Glomerular endothelial cell (primary cell): Measurements from ENCODE around the gene CACNA1C. TPM values are rescaled to one million over a fixed set of nuclear protein-coding genes. Genes with fewer than 3 reads are reported as not detected.

ENCODE experiments used
- DNase-seq: peaks from one replicate; pipeline ENCODE4 v3.0.0-alpha.2; 2011; ENCODE audit warnings: low read depth, low spot score; ENCODE audit errors: extremely low read depth
- total RNA-seq: library from RNA; depleted of rRNA; stranded (reverse); fragments of >200 nt; gene quantifications from 2 replicates; pipeline ENCODE4 v1.2.3, GENCODE V29; 2015

The CACNA1C gene
- total RNA-seq, 1 donor from 2014 or later: 0.47 TPM

GRCh38 chr12:2586156-2587038 lies 533.6 kb downstream of the CACNA1C start:
- DNase-seq: no peak

- no peak for DNase-seq
These were observed 535.6 kb downstream of the CACNA1C start for GRCh38 chr12:2588345-2588744.

GRCh38 chr12:2589381-2589780 lies 536.6 kb downstream of the CACNA1C start:
- DNase-seq: no peak

GRCh38 chr12:2593045-2593444 lies 540.3 kb downstream of the CACNA1C start:
- DNase-seq: no peak

GRCh38 chr12:2596441-2596840 lies 543.7 kb downstream of the CACNA1C start:
- DNase-seq: no peak

DNA sequence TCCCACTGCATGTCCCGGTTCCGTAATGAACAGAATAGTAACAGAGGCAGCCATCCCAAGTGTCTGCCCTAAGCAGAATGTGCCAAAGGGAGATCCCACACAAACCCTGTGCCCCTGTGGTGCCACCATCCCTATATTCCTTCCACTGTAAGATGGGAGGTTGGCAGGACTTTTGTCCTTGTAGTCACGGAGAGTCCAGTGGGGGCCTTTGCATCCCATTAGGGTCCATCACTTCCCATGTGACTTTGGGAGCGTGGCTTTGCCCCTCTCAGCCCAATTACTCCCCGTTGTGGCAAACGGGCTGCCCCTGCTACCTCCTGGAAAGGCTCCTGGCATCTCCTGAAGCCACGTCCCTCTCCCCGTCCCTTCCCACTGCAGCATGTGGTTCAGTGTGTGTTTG lies 552.5 kb downstream of the CACNA1C start:
- DNase-seq: no peak

GRCh38 chr12:2606186-2606910 lies 553.6 kb downstream of the CACNA1C start:
- no peak for DNase-seq

- DNase-seq: no peak
These were observed 555.3 kb downstream of the CACNA1C start for GRCh38 chr12:2607881-2608607.

GRCh38 chr12:2608608-2608945 lies 555.8 kb downstream of the CACNA1C start:
- DNase-seq: no peak

DNA sequence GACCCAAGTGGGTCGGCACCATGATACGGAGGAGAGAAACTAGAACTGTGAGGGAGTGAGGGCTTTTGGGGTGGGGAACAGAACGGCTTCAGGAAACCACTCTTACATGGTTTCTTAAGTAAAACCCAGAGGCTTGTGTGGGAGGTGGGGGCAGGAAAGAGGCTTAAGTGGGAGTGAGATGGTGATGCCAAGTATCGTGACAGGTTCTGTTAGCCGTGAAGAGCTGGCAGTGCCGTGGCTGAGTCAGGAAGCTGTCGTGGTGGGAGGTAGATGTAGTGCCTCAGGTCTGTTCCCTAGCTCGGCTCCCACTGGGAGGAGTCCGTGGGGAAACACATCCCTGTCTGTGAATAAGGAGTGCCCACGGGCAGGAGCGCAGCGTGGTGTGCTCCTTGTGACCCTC lies 556.2 kb downstream of the CACNA1C start:
- DNase-seq: no peak

DNA sequence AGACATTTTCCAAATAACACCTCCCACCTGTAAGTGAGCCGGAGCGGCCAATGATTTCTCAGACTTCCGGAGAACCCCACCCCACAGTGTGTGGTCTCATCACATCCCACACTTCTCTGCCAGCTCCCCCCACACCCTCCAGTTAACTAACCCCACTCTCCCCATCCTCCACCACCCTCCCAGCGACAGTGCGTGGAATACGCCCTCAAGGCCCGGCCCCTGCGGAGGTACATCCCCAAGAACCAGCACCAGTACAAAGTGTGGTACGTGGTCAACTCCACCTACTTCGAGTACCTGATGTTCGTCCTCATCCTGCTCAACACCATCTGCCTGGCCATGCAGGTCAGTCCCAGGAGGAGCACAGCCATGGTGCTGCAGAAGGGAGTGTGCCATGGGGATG lies 557.6 kb downstream of the CACNA1C start:
- no peak for DNase-seq

GRCh38 chr12:2613326-2614073 lies 560.7 kb downstream of the CACNA1C start:
- DNase-seq: peak; percentile 5

DNA sequence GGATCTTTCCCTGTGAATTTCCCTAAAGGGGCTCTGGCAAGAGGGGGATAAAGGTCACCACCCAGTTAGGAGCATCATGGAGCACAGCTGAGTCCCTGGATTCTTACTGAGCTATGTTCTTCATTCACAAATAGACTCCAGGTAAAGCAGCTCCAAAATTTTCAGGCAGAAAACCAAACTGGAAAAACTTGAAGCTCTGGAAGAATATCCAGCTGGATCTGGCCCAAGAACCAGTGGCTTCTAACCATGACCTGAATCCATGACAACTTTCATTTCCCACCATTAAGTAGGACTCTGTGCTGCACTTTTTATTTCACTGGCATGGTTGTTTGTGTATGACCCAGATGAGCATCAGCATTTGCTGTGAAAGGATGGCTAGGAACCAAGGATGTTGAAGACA lies 561.6 kb downstream of the CACNA1C start:
- no peak for DNase-seq

- DNase-seq: no peak
These were observed 563.0 kb downstream of the CACNA1C start for GRCh38 chr12:2615665-2616402.

- no peak for DNase-seq
These were observed 564.0 kb downstream of the CACNA1C start for GRCh38 chr12:2616763-2617162.

DNA sequence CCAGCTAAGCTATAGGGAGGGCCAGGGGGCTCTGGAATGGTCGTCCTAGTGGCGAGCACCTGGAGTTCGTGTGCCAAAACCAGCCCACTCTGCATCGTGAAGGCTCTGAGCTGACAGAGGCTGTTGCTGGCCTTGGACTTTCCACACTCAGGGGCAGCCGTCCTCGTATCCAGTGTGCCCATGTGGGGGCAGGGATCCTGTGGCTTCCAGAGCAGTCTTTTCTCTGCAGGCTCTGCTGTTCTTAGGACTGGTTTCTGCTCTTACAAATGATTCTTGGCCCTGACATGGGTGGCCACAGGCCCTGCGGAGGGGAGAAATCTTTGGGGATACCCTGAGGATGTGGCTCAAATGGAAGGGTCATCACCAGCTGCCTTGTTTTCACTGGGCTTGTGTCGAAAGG lies 564.6 kb downstream of the CACNA1C start:
- DNase-seq: no peak

DNA sequence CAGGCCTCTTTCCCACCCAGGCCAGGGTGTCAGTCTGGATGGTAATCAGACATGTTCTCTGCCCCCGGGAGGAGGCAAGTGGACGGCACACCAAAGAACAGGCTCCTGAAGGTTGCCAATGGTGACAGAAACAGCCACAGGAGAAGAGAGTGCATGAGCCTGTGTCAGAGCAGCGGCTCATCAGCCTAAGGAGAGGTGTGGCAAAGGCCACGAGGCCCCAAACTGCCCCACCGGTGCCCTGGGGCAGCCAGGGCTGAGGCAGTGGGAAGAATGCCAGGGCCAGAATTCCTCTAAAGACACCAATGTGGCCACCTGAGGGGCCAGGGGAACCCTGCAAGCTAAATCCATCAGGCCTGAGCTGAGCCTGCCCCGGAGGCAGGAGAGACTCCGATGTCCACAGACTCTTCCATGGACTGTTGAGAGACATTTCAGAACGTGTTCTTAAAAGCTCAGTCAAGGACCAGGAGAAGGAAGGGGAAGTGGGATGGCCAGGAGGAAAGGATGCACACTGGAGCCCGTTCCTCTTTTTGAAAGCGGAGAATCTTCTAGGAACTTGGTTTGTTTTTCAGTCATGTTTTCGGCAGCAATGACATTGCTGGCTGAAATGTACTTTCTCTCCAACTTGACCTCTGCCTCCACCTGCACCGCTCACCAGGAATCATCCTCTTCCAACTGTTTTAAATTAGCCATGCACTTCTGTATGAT lies 565.7 kb downstream of the CACNA1C start:
- no peak for DNase-seq

DNA sequence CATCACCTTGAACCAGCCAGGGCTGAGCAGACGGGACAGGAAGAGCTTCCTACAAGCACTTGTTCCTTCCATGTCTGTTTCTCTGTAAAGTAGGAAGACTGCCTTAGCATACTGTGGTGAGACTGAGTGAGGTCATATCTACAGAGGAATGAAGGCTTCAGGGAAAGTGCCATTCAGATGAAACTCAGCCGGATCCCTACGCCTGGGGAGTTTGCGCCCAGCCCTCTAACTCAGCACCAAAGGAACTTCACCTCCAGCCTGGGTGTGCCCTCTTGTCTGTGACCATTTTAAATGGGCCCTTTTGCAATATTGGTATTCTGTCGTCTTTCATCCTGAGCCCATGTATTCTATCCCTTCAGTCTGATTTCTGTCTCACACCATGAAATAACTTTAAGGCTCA lies 566.3 kb downstream of the CACNA1C start:
- DNase-seq: no peak

DNA sequence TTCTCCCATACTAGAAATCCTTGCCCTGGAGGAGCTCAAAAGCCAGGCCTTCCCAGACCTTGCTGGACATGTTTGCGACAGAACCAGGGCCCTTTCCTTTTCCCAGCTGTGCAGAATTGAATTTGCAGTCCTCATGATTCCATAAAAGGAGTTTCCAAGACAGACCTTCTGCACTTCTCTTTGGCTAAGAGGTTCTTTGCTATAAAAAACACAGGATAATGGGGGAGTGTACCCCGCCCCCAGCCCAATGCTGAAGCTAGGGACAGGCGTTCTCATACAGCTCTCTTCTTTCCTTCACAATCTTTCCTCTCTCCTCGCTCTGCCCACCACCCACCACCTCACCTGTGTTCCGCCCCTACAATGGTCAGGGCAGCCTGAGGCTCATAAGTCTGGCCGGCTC lies 569.7 kb downstream of the CACNA1C start:
- DNase-seq: no peak

DNA sequence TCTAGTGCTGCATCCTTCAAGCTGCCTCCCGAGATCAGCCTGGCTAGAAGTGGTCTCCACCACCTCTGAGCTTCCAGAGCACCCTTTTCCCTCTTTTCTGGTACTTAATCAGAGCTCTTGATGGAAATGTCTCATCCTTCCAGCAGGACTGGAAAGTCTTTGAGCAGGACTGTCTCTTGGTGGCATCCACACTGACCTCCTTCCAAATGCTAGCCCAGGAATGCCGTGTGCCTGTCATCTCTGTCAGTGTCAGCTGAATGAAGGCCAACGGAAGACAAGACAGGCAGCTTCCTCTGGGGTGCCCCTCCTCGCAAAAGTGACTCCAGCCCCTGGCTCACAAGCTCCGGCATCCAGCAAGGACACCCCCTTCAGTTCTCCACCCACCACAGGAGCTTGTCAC lies 570.7 kb downstream of the CACNA1C start:
- DNase-seq: no peak
